Activated CD8-positive, alpha-beta memory T cell treated with anti-CD3 and anti-CD28 coated beads, Interleukin-2, amount 50 U/mL, for 24 hours (primary cell): ENCODE results near the gene PCGF3.
"Not testable (repeated sequence)": the region's sequence is repeated elsewhere in the genome, so short reads cannot be mapped to it uniquely, and the experiment has no call there.

Source experiments
- DNase-seq: peaks from one replicate; pipeline ENCODE4 v3.0.0-alpha.2; 2020; ENCODE audit errors: extremely low read depth

PCGF3 gene

DNA sequence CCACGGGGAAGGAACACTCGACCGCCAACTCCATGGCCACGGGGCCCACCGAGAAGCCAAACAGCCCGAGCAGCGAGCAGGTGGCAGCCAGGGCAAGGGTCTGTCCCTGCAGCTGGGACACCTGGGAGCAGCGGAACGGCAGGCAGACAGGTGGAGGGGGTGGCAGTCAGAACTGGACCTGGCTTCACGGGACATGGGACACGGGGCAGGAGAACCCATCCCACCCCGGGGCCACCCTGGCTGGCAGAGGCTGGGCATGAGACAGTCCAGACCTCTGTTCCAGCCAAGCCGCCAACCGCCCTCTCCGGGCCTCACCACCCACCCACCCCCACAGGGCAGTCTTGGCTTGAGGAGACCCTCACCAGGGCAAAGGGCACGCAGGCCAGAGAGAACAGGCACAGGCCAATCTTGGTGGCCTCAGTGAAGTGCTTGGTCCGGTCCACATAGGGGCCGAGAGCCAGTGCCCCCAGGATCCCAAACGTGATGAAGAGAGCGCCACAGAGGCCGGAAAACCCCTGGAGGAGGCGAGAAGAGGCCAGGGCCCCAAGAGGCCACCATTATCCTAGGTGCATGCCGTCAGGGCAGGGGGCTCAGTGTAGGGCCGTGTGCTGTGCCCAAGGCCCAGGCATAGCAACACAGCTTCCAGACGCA is 22.3 kb upstream of the PCGF3 start:
- no peak for DNase-seq

DNA sequence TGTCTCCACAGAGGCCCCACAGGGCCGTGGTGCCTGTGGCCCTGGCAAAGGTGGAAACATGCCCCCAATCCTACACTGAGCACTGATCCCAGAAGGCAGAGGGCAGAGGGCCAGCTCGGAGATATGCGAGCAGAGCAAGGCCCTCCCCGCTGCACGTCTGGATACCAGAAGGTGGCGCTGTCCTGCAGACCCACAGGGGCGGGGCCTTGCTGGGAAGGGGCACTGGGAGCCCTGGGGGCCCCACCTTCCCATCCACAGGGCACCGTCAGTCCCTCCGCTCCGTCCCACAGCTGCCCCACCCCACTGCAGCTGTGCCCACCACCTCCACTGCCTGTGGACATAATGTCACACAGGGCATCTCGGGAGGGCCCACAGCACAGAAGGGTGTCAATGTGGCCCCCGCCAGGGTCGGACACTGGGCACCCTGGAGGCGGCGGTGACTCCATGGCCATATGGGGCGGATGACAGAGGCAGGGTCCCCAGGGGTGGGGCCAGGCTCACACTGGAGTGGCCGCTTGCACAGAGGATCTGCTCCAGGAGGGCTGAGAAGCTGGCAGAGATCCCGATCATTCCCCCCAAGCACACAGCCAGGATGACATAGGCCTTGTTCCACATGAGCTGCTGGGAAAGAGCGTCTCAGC is 21.5 kb upstream of the PCGF3 start:
- no peak for DNase-seq

DNA sequence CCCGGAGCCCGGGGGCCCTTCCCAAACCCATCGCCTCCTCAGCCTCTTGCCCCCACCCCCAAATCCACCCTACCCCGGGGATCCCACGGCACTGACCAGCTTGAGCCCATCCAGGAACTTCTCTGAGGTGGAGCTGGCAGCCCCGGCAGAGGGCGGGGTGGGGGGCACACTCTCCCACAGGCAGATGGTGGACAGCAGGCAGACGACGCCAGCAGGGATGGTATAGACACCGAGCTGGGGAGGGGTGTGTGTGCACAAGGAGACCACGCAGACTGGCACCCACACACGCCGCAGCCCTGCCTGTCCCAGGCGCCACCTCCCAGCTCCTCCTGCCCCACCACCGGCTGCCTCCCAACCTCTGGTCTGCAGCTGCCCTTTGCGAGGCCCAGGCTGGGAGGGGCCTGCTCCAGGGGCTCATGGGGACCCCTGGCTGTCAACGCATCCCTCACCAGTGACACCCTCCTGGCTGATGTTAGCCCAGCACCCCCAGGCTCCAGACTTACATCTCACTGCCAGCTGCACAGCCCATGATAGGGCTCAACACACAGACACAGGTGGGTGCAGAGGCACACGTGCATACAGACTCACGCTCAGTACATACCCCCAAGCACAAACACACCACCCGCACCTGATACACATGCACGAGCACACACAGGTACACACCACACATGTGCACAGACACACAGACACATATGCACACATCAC is 20.9 kb upstream of the PCGF3 start:
- no peak for DNase-seq

DNA sequence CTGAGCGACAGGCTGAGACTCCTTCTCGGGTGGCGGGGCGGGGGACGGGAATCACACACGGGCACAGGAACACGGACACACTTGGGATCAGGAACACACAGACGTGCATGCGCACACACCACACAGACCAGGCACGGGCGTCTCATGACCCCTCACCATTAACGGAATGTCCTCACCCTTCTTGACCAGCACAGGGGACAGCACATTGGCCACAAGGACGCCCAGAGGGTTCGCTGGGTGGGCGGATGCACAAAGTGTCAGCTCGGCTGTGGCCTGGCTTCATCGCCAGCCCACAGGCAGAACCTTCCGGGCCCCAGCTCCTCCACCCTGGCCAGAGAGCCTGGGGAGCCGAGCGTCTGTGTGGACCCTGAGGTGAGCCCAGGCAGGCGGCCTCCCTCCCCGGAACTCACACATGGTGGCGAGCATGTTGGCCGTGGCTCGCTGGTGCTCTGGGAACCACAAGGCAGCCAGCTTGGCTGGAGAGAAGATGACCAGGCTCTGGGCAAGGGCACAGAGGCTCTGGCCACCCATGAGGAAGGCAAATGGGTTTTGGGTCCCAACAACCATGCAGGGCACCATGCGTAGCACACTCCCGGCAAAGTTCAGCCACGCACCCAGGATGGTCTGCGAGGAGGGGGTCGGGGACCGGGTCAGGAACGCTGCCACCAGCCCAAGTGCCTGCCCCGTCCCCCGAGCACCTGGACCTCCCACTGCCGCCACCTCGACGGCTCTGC is 19.8 kb upstream of the PCGF3 start:
- no peak for DNase-seq

DNA sequence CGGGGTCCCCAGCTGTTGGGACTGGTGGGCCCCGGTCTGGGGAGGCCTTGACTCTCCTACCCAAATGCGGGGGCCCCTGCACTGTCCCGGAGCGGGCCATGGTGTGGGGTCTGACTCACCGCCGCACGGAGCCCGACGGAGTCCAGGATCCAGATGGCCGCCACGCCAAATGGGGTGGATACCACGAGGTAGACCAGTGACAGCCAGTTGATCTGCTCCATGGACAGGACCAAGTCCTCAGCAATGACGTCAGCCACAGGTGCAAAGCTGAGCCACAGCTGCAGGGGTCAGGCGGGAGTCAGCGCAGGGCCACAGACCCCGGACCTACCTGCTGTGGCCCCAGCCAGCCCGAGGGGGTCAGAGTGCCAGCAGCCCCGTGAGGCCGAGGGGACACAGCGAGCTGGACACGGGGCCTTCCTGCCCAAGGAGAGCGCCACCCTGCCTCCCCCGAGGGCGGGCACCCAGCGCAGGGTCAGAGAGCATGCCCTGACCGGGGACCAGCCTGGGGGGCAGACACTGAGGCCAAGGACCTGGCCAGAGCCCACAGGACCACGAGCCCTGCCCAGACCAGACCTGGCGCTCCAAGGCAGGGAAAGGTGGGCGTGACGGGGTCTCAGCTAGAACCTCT is 19.1 kb upstream of the PCGF3 start:
- DNase-seq = no peak

DNA sequence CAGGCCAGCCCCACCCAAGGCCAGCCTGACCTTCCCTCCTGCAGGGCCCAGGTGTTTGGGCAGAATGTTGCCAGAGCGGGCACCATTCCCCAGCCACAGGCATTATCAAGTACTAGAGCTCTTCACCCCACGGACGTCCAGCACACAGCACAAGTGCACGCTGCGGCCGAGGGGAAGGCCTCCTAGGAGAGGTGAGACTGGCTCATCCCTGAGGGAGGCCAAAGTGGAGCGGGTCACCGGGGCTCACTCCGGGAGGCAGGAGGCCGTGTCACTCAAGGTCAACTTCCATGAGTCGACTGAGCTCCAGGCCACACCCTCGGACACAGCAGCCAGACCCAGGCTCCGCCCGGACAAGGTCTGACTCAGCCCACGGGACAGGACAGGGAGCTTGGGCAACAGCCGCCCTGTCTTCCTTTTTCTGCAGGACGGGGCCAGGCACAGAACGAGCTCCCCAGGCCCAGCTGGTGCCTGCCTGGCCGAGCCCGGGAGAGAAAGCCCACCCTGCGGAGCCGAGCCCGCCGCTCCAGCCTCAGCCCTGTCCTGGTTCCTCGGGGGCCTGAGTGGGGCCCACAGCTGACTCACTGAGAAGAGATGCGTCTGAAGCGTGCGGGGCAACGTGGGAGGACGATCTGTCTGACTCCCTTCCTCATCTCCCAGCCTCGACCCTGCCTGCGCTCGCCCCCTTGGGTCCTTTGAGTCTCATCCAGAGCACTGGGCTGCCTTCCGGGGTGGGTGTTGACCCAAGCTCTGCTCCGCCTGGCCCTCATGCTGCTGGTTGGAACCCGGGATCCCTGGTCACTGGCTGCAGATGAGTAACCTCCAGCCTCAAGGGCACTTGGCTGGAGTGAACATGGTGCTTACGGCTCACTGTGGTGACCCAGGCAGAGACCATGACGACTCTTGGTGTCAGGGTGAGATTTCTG is 18.3 kb upstream of the PCGF3 start:
- DNase-seq = no peak

DNA sequence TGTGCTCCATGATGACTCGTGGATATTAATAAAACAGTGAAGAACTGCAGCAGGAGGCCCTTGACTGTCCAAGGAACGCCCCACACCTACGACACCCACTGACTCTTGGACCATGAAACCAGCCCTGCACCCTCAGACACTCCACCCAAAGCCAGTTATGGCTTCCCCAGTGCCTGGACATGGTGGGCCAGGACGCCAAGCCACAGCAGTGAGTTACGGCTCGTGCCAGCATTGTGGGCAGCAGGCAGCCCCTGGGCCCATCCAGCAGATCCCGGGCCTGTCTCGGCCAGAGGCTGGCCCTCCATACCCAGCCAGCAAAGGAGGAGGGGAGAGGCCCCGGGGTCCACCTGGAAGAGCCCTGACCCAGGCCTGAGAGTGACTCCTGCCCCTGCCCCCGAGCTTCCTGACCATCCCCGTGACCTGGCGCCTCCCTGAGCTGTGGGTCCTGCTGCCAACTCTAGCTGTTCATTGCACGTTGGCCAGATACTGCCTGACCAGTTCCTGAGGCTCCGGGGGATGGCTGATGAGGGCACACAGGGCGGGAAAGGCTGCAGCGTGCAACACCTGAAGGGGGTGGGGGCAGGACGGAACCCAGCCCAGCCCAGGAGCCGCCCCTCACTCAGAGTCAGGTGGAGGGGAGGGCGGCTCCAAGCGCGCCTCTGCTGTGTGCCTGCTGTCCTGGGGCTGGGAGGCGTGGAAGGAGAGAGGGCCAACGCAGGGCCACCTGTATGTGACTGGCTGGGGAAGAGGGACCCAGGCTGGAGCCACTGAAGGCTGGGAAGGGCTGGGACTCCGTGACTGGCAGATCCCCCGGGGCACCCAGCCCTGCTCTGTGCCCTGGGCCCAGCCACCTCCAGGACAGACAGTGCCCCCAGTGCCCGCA is 17.4 kb upstream of the PCGF3 start:
- no peak for DNase-seq

DNA sequence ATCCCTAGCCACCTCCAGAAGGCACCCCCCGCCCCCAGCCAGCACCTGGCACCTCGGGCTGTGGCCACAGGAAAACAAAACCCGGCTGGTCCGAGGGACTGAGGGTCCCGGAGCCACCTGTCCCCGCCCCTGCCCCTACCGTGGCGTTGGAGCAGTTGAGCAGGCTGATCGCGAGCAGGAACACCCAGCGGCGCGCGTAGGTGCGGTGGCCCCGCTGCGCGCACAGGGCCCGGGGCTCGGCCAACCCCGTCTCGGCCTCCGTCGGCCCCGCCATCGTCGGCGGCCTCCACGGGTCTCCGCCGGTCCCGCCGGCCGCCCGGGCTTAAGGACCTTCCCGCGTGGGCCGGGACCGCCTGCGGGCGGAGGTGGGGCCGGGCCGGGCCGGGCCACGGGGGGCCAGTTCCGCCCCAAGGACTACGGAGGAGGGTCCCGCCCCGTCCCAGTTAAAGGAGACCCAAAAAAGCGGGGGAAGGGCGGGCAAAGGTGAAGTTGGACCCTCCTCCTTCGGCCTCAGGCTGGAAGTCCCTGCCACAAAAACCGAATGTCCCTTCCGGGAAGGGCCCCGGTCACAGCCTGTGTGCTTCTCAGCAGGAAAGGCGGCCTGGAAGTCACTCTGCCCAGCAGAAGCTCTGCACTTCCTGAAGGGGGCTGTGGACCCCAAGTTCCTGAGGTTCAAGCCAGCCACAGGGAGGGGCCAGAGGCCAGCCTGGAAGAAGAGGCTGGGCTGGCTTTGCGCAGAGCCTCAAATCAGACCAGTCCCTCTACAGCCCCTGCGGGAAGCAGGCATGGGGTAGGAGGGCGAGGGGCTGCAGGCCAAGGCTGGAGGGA is 16.6 kb upstream of the PCGF3 start, which contains the start of gene SLC49A3:
Gene SLC49A3 (minus strand): TSS at position 298 of the 828 bp plus-strand sequence. CDS start 24 bp downstream, at position 274.
- no peak for DNase-seq

DNA sequence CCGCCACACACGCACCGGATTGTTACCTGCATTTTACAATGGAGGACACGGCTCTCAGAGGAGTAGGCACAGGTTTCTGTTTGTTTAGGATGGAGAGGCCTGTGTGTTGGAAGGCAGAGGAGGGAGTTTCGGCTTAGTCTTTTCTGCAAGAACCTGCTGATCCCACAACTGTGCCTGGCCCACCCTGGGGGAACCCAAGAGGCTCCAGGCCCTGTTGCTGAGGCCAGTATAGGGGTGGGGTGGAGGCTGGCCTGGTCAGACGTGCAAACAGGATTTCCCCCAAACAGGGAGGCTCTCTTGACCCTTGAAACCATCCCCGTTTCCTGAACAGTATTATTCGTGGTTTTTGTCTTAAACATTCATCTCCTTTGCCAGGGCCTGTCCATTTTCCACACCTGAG is 15.9 kb upstream of the PCGF3 start:
- DNase-seq = no peak

DNA sequence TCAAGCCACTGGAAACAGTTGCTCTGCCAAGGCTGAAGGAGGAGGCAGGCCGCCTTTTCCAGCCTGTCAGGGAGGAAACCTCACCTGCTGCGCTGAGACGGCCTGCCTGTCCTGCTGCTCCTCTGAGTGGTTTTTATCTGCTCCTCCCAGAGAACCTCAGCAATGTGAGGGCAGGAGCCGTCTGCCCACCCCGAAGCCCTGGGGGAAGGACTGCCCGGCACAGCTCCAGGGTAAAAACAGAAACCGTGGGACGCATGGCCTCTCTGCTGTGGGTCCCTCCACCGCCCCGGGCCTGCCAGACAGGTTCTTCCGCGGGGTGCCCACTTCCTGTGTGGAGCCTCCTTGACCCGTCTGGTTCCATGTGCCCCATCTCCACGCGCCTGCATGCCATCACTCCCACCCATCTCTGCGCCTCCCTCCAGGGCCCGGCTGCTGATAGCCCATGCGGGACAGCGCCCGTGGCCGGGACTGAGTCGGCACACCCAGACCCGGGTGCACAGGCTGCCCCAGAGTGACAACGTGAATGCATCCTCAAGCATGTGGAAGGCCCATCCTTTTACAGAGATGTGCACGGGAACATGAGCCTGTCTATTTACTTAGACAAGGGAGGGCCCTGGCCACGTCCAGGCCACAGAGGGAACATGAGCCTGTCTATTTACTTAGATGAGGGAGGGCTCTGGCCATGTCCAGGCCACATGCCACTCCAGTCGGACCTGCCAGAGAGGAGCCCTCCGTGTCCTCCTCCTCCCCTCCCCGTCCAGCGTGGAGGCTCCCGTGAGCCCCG is 12.7 kb upstream of the PCGF3 start:
- no peak for DNase-seq

DNA sequence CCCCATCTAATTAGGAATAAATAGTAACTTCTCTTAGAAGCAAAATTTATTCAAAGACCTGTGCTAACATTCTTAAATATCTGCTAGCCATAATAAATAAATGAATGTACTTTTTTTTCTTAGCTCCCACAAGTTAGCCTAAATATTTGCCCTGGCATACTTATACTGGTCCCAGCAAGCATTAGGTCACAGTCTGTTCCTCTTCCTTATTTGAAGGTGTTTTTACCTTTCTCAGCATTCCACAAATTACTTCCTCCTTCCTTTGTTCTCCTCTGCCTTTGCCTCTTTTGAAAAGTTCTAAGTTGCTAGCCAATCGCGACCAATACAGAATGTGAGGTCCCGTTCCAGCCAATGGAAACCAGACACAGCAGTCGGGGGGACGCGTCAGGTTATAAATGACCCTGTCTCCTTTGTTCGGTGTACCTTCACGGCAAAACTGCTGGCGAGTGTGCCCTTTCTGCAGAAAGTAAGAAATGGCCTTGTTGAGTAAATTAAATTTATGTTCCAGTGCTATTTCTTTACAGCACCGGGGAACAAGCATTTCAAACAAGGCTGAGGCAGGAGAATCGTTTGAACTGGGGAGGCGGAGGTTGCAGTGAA is 11.2 kb upstream of the PCGF3 start:
- DNase-seq = not testable (repeated sequence)

DNA sequence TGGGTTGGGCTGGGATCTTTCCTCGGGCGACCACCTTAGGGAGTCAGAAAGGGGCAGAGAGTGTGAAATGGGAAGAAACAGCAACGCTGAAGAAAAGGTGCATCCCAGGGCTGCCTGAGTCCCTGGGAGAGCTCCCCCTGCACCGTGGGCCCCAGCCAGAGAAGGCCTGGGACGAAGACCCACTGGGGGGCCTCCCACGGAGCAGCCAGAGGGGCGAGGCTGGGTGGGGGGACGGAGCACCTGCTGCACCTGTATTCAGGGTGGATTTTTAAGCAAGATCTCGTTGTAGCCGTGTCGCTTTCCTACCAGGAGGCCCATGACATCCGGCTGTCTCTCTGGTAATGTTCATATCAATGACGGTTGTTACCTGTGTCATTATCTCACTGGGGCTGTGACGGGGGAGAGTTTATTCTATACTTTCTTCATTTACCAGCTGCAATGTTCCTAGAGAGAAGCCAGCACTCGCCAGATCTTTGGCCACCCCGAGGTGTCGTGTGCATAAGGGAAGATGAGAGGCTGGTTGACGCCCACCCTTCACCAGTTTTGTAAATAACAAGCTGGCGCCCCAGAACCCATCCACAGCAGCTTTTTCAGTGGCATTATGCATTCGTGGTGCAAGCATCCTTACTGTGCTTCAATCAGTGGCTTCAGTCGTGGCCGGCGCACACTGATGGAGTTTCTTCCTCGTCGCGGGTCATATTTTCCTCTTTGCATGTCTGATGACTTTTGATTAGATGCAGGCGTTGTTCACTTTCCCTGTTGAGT is 5.6 kb upstream of the PCGF3 start:
- DNase-seq = no peak

DNA sequence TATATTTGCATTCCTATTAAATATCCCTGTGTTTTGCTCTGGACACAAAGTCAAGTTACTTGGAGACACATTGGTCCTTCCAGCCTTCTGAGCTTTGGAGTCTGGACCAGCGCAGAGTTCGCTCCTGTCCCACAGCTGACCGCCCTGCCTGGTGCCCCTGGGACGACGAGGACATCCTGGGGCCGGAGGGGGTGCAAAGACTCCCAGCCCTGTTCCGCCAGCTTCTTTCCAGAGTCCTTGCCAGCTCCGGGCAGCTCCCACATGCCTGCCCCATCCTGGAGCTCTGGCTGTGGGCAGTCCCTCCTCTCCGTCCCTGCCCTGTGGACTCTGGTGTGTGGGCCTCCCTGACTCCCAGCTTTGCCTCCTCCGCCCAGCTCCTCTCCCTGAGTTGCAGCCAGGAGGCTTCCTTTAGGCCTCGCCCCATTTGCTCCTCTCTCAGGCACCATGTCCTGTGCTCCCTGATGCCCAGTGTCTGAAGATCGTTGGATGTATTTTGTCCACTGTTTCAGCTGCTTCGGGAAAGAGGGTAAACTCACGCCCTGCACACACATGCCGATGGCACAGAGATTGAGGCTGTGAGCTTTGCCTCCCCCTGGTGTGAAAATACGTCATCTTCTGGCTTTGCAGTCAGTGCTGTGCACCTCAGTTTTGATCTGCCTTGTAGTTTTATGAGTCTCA is 4.9 kb upstream of the PCGF3 start:
- DNase-seq = no peak

DNA sequence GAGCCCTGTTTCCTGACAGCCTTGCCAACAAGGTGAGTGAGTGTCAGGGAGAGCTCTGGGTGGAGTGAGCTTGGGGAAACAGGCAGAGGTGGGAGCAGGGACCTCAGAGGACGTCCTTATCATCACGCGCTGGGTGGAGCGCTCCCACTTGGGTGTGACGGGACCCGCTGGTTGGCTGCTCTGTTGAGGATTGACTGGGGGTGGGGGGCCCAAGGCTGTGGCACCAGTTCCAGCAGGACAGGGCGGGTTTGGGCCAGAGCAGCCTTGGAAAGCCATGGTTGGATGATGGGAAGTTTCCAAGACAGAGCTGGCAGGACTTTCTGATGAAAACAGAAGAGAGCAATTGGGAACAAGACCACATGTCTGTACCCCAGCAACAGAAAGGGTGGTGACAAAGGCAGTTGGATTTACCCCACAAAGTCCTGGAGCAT is 3.0 kb upstream of the PCGF3 start:
- no peak for DNase-seq

DNA sequence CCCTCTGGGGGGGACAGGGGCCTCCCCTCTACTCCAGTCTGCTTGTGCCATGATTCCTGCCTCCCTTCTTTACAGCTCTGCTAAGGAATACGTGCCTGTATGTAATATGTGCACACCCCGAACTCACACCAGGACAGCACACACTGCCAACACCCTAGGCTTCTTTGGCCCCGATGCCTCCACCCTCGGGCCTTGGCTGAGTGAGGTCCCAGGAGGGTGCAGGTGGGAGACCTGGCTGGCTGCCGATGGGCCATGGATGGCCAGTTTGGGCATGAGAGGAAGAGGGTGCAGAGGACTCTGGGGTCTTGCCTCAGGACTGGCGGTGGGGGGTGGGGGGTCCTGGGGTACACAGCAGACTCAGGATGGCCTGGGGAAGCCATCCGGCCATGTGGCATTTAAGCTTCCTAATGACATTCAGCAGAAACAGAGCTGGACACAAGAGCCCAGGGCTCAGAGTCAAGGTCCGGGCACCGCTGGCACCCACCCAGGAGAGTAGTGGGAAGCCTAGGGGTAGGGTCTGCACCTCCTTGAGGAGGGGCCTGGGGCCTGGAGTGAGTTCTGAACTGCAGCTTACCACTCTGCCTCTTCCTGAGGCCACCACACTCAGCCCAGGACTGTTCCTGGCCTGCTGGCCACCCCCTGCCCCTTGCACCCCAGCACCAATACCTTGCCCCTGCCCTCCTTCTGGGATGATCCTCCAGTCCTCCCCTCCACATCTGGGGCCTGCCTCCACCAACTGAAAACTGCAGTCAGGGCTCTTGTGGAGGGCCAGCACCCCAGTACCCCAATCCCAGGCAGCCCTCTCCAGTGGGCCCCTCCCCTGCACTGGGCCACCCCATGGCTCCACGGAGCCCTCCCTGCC is 2.1 kb upstream of the PCGF3 start:
- DNase-seq = no peak
